Measurements from ENCODE around the gene ATRNL1.
A peak's percentile ranks its signal among the peaks of the same experiment; 100 is the strongest.
"Not testable (repeated sequence)": the region's sequence is repeated elsewhere in the genome, so short reads cannot be mapped to it uniquely, and the experiment has no call there.

The ATRNL1 gene

DNA sequence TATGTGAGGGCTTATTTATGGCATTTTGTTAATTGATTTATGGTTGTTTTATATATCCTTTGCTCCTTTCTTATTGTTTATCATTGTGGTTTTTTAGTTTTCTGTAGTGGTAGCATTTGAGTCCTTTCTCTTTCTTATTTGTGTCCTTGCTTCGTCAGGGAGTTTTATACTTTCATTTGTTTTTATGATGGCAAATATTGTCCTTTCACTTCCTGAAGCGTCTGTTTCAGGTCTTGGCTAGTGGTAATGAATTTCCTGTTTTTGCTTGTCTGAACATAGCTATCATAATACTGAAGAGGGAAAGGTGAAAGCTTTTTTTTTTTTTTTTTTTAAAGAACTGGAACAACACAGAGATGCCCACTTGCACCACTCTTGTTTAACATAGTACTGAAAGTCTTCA lies 228.2 kb downstream of the ATRNL1 start:
- TF ChIP-seq, protein P1, sequence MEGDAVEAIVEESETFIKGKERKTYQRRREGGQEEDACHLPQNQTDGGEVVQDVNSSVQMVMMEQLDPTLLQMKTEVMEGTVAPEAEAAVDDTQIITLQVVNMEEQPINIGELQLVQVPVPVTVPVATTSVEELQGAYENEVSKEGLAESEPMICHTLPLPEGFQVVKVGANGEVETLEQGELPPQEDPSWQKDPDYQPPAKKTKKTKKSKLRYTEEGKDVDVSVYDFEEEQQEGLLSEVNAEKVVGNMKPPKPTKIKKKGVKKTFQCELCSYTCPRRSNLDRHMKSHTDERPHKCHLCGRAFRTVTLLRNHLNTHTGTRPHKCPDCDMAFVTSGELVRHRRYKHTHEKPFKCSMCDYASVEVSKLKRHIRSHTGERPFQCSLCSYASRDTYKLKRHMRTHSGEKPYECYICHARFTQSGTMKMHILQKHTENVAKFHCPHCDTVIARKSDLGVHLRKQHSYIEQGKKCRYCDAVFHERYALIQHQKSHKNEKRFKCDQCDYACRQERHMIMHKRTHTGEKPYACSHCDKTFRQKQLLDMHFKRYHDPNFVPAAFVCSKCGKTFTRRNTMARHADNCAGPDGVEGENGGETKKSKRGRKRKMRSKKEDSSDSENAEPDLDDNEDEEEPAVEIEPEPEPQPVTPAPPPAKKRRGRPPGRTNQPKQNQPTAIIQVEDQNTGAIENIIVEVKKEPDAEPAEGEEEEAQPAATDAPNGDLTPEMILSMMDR (IDR thresholded peaks at IDR 0.05; ENCODE audit: poor library complexity, severe bottlenecking): no peak
- Histone ChIP-seq H3K4me3 (ENCODE audit: severe bottlenecking) (no peak overlapping the region), H3K27me3 (ENCODE audit: insufficient read depth, poor library complexity, severe bottlenecking) (no peaks in the 10 kb centered on the region), H3K36me3 (ENCODE audit: low read depth) (no peaks in the 10 kb centered on the region), H3K9me3 (ENCODE audit: severe bottlenecking) (no peaks in the 10 kb centered on the region), H3K4me1 (ENCODE audit: insufficient read depth, poor library complexity, severe bottlenecking) (no peaks in the 10 kb centered on the region), H3K27ac (ENCODE audit: poor library complexity, severe bottlenecking) (no peak overlapping the region)
- DNase-seq (ENCODE audit: low spot score) (no peak), ATAC-seq (ENCODE audit: low read depth) (no peak)

DNA sequence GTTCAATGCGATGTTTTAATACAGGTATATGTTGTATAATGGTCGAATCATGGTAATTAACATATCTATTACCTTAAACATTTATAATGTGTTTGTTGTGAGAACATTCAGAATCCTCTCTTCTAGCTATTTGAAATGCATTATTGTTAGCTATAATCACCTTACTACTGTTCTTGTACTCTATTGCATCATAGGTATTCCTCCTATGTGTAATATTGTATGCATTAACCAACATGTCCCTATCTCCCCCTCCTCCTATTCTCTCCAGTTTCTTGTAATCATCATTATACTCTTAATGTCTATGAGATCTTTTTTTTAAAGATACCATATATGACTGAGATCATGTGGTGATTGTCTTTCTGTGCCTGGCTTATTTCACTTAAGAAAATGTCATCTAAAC lies 235.2 kb downstream of the ATRNL1 start:
- H3K4me3 ChIP-seq (ENCODE audit: severe bottlenecking): no peak overlapping the region
- no peak overlapping the region for H3K27ac ChIP-seq (ENCODE audit: poor library complexity, severe bottlenecking)
- TF ChIP-seq, protein P1 (IDR thresholded peaks at IDR 0.05; ENCODE audit: poor library complexity, severe bottlenecking): no peak
- H3K36me3 ChIP-seq (ENCODE audit: low read depth): no peaks in the 10 kb centered on the region
- H3K27me3 ChIP-seq (ENCODE audit: insufficient read depth, poor library complexity, severe bottlenecking): no peaks in the 10 kb centered on the region
- H3K9me3 ChIP-seq (ENCODE audit: severe bottlenecking): no peaks in the 10 kb centered on the region
- no peaks in the 10 kb centered on the region for H3K4me1 ChIP-seq (ENCODE audit: insufficient read depth, poor library complexity, severe bottlenecking)
- no peak for DNase-seq (ENCODE audit: low spot score)
- no peak for ATAC-seq (ENCODE audit: low read depth)

GRCh38 chr10:115335366-115335765 lies 242.2 kb downstream of the ATRNL1 start:
- Histone ChIP-seq H3K36me3 (ENCODE audit: low read depth) (no peaks in the 10 kb centered on the region), H3K4me3 (ENCODE audit: severe bottlenecking) (no peak overlapping the region), H3K27me3 (ENCODE audit: insufficient read depth, poor library complexity, severe bottlenecking) (no peaks in the 10 kb centered on the region), H3K27ac (ENCODE audit: poor library complexity, severe bottlenecking) (no peak overlapping the region), H3K9me3 (ENCODE audit: severe bottlenecking) (no peaks in the 10 kb centered on the region), H3K4me1 (ENCODE audit: insufficient read depth, poor library complexity, severe bottlenecking) (no peaks in the 10 kb centered on the region)
- TF ChIP-seq, protein P1 (IDR thresholded peaks at IDR 0.05; ENCODE audit: poor library complexity, severe bottlenecking): no peak
- peak; percentile 56; the same call in 1 of the 3 replicates for ATAC-seq (ENCODE audit: low read depth)
- no peak for DNase-seq (ENCODE audit: low spot score)

- H3K36me3 ChIP-seq (ENCODE audit: low read depth): no peaks in the 10 kb centered on the region
- H3K9me3 ChIP-seq (ENCODE audit: severe bottlenecking): no peaks in the 10 kb centered on the region
- TF ChIP-seq, protein P1 (IDR thresholded peaks at IDR 0.05; ENCODE audit: poor library complexity, severe bottlenecking): peak; percentile 86
- H3K4me3 ChIP-seq (ENCODE audit: severe bottlenecking): no peak overlapping the region
- H3K4me1 ChIP-seq (ENCODE audit: insufficient read depth, poor library complexity, severe bottlenecking): no peaks in the 10 kb centered on the region
- no peaks in the 10 kb centered on the region for H3K27me3 ChIP-seq (ENCODE audit: insufficient read depth, poor library complexity, severe bottlenecking)
- no peak overlapping the region for H3K27ac ChIP-seq (ENCODE audit: poor library complexity, severe bottlenecking)
- peak; percentile 82 for ATAC-seq (ENCODE audit: low read depth)
- no peak for DNase-seq (ENCODE audit: low spot score)
Observed at GRCh38 chr10:115355162-115355760, 262.1 kb downstream of the ATRNL1 start.

- H3K27me3 ChIP-seq (ENCODE audit: insufficient read depth, poor library complexity, severe bottlenecking); H3K4me1 ChIP-seq (ENCODE audit: insufficient read depth, poor library complexity, severe bottlenecking); H3K9me3 ChIP-seq (ENCODE audit: severe bottlenecking); H3K36me3 ChIP-seq (ENCODE audit: low read depth); H3K27ac ChIP-seq (ENCODE audit: poor library complexity, severe bottlenecking); DNase-seq (ENCODE audit: low spot score); H3K4me3 ChIP-seq (ENCODE audit: severe bottlenecking); ATAC-seq (ENCODE audit: low read depth): not testable (repeated sequence)
Observed at GRCh38 chr10:115367920-115368319, 274.8 kb downstream of the ATRNL1 start.

Measured in RWPE2 (cell line).